ENCODE data around the gene PPM1H.
"Not testable (repeated sequence)": the region's sequence is repeated elsewhere in the genome, so short reads cannot be mapped to it uniquely, and the experiment has no call there.

Gene PPM1H, protein sequence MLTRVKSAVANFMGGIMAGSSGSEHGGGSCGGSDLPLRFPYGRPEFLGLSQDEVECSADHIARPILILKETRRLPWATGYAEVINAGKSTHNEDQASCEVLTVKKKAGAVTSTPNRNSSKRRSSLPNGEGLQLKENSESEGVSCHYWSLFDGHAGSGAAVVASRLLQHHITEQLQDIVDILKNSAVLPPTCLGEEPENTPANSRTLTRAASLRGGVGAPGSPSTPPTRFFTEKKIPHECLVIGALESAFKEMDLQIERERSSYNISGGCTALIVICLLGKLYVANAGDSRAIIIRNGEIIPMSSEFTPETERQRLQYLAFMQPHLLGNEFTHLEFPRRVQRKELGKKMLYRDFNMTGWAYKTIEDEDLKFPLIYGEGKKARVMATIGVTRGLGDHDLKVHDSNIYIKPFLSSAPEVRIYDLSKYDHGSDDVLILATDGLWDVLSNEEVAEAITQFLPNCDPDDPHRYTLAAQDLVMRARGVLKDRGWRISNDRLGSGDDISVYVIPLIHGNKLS

DNA sequence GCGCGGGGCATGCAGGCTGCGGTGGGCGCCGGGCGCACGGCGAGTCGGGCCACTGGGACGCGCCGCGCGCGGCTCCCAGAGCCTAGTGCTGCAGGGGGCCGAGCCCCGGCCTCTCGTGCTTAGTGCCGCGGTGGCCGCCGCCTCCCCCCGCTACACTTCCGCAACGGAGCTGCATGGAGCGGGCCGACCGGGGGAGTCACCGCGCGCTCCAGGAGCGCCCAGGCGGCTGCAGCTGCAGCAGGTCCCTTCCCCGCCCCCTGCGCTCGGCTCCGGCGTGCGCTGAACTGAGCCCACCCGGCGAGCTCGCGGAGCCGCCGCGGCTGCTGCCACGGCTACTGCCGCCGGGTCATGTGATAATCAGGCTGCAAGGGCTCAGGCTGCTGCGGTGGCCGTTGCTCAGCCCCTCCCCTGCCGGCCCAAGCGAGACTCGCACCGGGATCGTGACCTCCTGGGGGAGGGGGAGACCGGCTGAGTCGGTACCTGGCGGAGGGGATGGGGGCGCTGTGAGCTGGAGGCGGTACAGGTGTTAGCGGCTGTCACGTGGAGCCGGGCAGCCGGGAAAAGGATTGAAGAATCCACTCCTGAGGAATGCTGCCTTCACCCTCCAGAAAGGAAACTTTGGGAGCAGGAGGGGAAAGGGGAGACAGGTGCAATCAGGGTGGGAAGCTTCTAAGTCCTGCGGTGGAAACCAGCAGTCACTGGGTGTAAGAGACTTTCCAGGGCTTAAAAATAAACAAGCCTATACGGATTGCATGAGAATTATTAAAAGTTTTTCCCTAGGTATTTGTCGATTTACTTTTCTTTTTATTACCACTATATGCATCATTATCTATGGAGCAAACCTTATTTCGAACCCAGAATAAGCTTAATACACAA, at the start of gene PPM1H:
PPM1H (minus strand) TSS at position 352 of the 876 bp plus-strand sequence. CDS start 414 bp downstream, outside the sequence.
- no peak for DNase-seq (ENCODE audit: low read depth)

DNA sequence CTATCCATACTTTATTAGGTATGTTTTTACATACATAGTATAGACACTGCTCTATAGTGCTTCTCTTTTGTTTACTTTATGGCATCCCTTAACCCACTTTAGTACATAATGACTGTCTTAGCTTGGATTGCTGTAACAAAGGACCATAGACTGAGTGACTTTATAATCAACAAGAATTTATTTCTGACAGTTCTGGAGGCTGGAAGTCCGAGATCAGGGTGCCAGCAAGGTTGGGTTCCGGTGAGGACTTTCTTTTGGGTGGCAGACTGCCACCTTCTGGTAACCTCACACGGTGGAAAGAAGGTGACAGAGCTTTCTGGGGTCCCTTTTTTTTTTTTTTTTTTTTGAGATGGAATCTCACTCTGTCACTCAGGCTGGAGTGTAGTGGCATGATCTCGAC, 48.6 kb upstream of the PPM1H start:
- no peak for DNase-seq (ENCODE audit: low read depth)

DNA sequence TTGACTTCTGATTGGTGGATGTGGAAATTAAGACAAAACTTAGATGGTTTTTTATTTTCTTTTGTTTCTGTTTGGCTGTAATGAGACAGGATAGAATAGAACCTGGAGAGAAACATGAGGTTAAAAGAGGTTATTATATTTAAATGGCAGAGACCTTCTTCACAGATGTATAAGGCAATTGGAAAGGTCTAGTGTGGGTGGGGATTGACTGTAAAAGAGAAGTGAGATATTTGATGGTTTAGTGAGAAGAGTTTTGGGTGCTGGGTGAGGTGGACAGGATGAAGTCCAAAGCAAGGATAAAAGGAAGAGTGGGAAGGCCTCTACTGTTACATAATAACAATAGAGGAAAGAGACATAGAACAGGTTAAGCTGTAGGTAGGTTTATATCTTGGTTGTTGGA, 43.8 kb upstream of the PPM1H start:
- no peak for DNase-seq (ENCODE audit: low read depth)

DNA sequence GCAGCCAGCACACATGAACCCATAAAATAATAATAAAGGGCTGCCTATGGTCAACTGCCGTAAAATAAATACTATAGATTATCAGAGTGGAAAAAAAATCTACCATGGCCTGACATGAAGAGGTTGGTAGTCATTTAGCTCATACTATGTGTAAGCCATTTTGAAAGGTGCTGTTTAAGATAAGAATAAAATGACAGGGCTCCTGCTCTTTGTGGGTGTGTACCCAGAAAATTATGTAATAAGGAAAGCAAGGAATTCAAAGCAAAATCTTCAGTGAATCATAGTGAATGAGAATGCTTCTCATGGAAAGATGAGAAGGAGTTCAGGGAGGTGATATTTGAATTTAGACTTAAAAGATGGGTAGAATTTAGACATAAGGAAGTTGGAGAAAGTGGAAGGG, 42.9 kb upstream of the PPM1H start:
- no peak for DNase-seq (ENCODE audit: low read depth)

DNA sequence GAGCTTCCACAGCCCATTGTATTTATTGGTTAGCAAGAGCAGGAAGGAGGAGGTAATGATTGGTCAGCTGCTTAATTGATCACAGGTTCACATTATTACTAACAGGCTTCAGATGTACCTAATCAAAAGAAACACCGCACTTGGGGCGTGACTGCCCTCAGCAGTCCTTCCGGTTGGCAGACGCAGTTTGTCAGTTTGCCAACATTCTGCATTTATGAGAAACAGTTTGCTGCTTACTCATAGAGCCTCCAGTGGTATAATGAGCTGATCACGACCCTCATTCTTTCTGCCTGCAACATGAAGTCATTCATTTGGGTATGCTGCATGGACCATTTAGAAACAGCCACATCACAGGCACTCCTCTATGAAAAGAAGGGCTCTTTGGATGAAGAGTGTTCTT, 42.5 kb upstream of the PPM1H start:
- no peak for DNase-seq (ENCODE audit: low read depth)

DNA sequence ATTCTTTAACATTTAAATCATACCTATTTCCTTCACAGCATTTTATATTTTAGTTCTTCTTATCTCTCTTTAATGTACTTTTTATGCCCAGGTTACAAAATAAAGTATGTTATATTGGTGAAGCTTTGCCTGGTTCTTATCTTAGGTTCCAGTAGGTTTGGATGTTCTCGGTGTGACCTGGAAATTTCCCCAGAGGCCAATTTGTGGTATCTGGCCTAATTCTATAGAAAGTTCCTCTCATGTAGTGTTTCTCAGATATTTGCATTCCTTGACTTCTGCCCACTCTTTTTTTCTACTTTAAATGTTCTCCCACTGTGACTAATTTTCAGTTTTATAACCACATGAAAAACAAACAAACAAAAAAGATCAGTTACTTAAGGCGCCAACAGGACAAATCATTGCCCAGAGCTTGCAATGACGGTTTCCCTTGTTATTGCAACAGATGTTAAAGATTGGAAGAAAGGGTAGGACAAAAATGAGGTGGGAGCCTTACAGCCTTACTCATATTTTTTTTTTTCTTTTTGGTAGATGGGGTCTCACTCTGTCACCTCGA, 41.2 kb upstream of the PPM1H start:
- no peak for DNase-seq (ENCODE audit: low read depth)

DNA sequence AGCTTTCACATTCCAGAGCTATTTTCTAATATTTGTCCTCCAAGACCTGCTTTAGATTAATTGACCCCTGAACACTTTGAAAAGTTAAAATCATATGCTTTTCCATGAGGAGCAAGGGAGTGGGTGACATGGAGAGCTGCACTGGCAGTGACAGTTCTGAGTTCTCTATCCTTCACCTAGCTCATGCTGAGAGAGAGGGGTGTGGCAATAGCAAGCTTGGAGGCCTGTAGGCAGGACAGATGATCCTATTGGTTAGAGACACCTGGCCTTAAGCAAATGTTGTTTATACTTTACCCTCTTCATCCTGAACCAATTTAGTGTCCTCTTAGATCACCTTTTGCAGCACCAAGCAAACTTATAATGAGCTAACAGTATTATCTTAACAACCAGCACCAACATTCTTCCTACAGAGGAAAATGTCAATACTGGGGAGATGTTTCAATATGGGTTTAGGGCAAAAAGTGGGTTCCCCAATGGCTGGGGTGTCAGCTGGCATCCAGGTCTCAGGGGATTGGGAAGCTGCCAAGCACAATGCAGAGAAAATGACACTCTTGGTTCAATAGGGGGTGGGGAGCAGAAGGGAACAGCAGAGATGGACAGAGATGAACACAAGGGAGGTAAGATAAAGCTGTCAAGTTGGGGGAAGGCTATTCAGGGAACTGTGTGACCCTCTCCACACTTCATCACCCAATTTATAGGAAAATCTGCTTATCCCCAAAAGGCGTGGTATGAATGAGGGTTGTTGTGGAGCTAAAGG, 37.0 kb upstream of the PPM1H start:
- no peak for DNase-seq (ENCODE audit: low read depth)

DNA sequence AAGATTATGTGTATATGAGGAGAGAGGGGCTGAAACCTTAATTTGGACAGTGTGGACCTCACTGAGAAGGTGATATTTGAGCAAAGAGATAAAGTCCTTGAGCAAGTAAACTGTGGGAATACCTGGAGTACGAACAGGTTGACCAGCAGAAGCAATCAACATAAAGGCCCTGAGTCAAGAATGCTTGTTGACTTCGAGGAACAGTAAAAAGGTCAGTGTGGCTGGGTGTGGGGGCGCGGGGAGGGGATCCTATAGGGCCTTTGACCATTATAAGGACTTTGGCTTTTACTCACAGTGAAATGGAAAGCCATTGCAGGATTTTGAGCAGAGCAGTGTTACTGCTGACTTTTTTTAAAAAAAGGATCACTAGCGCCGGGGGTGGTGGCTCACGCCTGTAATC, 34.7 kb upstream of the PPM1H start:
- no peak for DNase-seq (ENCODE audit: low read depth)

DNA sequence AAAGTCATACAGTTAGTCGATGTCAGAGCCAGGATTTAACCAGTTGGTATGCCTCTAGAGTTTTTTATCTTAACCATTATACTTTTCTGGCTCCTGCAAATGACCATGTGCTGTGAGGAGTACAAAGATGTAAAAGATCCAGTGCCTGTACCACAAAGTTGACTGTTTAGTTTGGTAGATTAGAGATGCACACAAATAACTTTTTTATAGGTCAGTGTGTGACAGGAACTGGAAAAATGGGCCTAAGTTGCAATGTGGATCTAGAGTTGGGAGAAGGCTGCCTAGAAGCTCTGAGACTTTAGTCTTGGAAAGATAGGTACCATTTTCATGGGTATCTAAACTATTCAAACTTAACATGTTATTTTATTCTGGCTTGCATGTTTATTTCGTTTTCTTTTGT, 32.8 kb upstream of the PPM1H start:
- no peak for DNase-seq (ENCODE audit: low read depth)

DNA sequence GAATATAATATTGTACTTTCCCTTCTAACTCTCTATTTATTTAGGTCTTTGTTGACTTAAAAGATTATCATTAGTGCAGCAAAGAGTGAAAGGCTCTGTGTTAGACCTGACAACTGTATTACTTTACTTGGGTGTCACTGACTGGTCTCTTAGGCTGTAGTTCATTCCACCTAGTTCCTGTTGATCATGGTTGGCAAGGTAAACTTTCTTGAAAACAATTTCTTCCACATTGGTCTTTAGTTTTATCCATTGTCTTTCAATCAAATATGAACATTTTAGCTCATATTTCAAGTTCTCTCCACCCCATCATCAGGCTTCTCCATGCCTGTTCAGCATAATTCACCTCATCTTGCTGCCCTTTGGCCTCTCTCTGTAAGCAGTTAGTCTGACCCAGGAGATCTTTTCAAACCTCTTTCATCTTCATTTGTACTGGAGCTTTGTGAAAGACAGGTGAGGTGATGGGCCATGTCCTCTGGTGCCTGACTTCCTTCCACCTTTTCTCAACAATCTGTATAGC, 32.1 kb upstream of the PPM1H start:
- no peak for DNase-seq (ENCODE audit: low read depth)

DNA sequence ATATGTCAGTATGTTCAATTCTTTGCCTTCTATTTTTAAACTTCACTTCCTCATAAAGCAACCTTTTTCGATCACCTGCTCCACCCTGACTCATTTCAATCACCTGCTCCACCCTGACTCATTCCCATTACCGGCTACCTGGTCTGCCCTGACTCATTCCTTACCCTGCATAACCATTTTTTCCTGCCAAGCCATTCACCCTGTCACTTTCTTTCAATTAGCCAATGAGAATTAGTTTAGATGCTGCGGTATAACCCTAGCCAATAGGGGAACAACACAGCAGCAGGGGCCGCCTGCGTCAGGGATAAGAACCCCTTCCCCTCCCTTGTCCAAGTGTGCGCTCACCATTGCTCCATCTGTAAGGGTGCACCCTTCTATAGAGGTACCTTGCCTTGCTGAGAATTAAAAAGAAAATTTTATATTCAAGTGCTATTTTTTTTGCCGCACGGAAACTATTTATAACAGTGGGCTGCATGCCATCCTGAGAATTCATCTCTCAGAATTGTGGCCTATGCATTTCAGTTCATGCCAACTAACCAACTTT, 31.6 kb upstream of the PPM1H start:
- not testable (repeated sequence) for DNase-seq (ENCODE audit: low read depth)

DNA sequence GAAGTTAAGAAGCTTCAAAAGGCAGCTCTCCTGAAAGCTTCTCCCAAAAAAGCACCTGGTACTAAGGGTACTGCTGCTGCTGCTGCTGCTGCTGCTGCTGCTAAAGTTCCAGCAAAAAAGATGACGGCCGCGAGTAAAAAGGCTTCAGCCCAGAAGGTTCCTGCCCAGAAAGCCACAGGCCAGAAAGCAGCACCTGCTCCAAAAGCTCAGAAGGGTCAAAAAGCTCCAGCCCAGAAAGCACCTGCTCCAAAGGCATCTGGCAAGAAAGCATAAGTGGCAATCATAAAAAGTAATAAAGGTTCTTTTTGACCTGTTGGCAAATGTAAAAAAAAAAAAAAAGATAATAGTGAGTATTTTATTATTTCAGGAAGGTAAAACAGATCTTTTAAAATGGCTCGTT, 30.8 kb upstream of the PPM1H start:
- DNase-seq (ENCODE audit: low read depth) = not testable (repeated sequence)

DNA sequence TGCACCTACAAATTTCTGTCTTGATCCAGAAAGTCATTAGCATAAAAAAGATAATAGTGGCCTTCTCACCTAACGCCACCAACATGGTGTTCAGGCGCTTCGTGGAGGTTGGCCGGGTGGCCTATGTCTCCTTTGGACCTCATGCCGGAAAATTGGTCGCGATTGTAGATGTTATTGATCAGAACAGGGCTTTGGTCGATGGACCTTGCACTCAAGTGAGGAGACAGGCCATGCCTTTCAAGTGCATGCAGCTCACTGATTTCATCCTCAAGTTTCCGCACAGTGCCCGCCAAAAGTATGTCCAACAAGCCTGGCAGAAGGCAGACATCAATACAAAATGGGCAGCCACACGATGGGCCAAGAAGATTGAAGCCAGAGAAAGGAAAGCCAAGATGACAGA, 30.3 kb upstream of the PPM1H start:
- not testable (repeated sequence) for DNase-seq (ENCODE audit: low read depth)

DNA sequence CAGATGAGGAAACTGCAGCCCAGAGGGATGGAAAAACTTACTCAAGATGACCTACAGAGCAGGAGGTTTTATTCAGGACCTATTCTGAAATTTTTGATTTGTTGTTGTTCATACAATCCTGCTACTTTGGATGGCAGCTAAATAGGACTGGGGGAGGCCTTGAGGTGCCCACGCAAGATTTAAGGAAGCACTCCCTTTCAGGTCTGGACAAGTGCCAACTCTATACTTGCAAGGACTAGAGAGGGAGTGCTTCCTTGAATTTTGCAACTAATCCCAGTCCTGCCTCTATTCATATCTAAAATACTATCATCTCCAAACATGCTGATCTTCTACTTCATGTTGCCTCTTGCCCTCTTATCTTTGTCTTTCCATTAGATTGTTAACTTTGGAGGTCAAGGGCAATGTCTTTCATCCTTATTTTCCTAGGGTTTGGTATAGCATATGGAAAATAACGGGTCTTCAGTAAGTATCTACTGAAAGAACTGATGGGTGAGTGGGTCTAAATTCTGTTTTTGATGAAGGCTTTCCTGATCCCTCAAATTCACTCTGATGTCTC, 28.6 kb upstream of the PPM1H start:
- no peak for DNase-seq (ENCODE audit: low read depth)

DNA sequence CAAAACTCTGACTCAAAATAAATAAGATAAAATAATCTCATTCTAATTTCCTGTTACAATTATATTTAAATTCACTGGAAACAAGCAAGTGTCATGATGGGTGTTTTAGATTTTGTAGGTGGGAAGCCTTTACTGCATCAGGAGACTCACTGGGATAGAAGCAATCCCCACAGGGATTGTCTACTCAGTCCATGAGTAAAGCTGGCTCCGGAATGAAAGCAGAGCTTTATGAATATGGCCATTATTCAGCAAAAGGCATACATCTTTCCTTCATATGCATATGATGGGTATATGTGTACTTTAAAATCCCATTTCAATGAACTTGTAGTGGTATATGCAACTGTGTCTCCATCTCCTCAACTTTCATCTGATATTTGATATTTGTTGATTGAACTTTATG, 25.4 kb upstream of the PPM1H start:
- no peak for DNase-seq (ENCODE audit: low read depth)

DNA sequence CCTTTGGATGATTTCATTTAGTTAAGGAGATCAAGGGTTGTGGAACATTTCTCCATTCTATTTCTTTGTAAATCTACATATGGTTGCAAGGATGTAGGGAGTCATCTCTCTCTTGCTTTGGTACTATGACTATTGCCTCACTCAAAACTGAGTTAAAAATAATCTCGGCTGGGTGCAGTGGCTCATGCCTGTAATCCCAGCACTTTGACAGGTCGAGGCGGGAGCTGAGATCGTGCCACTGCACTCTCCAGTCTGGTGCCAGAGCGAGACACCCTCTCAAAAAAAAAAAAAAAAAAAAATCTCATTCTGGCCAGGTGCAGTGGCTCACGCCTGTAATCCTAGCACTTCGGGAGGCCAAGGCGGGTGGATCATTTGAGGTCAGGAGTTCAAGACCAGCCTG, 24.8 kb upstream of the PPM1H start:
- DNase-seq (ENCODE audit: low read depth) = no peak

DNA sequence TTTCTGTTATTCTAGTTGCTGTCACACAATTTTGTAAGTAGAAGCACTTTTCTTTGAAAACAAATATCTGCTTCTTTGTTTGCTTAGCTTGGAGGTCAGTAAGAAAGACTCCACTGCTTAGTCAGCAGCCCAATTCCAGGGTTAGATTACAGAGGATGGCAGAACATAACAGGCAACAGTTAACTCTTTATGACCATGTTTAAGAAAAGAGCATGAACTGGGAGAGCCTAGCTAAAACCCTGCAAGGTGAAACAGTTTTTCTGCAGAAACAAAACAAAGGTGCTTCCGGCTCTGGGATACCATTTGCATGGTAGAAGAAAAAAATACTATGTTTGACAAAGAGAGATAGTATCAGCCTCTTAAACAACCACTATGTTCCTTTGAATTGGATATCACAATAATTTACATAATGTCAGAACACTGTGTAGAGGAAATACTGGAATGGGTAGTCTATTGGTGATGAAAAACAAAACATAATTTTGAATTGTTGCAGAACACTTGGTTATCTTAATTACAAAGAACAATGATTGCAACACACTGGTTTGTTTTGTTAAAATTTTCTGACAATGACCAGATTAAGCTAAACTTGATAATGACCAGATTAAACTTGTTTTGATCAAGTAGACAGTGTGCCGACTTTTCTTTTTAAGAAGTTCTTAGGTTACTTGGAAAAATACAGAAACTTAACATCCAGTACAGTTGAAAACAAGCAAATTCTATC, 22.4 kb upstream of the PPM1H start:
- DNase-seq (ENCODE audit: low read depth) = no peak

DNA sequence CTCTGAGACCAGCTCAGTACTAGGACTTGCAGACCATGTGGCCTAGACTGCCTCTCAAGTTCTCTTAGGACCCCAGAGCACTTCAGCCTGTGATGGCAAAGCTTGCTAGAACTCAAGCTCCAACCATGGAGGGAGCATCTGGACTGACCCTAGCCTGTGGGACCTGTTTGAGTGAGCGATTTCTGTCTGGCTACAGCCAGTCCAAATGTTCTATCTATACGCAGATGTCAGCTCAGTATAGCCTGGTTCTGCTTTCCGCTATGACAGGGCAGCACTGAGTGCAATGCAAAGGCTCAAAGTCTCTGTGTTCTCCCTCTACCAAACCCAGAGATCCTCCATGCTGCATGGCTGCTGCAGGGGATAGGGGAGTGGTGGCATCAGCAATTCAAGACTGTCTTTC, 20.7 kb upstream of the PPM1H start:
- no peak for DNase-seq (ENCODE audit: low read depth)

DNA sequence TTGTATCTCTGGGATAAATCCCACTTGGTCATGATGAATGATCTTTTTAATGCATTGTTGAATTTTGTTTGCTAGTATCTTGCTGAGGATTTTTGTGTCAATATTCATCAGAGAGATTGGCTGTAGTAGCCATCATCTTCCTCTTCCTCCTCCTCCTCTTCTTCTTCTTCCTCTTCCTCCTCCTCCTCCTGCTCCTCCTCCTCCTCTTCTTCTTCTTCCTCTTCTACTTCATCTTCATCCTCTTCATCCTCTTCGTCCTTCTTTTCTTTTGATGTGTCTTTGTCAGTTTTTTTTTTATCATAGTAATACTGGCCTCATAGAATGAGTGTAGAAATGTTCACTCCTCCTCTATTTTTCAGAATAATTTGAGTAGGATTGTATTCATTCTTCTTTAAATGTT, 15.4 kb upstream of the PPM1H start:
- no peak for DNase-seq (ENCODE audit: low read depth)

DNA sequence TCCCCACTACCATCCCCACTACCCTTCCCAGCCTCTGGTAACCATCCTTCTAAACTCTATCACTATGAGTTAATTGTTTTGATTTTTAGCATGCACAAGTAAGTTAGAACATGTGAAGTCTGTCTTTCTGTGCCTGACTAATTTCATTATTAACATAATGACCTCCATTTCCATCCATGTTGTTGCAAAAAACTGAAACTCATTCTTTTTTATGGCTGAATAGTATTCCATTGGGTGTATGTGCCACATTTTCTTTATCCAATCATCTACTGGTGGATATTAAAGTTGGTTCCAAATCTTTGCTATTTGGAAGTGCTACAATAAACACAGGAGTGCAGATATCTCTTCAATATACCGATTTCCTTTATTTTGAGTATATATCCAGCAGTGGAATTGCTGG, 13.2 kb upstream of the PPM1H start:
- DNase-seq (ENCODE audit: low read depth) = no peak

DNA sequence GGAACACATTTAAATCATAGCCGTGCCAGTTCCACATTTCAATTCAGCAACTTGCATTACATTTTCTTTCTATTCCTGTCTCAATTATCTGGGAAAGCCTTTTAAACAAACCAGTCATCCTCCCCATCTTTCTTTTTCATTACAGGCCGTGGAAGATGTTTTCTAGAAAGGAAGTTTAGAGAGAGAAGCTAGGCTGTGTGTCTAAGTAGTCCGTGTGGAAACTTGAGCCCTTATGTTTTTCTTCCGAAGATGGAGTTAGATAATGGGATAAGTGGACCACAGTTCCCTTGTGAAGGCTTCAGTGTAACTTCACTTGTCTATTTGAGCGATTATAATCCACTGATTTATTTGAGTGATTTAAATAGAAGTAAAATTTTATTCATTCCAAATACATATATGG, 12.4 kb upstream of the PPM1H start:
- no peak for DNase-seq (ENCODE audit: low read depth)
